Gastrocnemius medialis (tissue), 4 donors: Measurements from ENCODE around the gene PGPEP1.
A peak's percentile ranks its signal among the peaks of the same experiment; 100 is the strongest.

Experiments used
- CTCF ChIP-seq, 5 experiments: fragments of 450-650 bp in 3 of 5; fragments of 200-600 bp in 2 of 5; sonication (generic) in 2 of 5; IDR thresholded peaks in 4 of 5; conservative IDR thresholded peaks in 1 of 5; 1 replicate in 4 of 5; 2 replicates in 1 of 5; pipeline ENCODE4 v1.5.1; 2016 to 2019; ENCODE audit warnings: antibody characterized with exemption in 5 of 5, mild to moderate bottlenecking in 3 of 5, moderate library complexity in 3 of 5
- POLR2A ChIP-seq, 2 donors: fragments of 450-650 bp; IDR thresholded peaks; one replicate each; pipeline ENCODE4 v1.6.1; 2017; ENCODE audit warnings: antibody characterized with exemption in 2 of 2, mild to moderate bottlenecking in 2 of 2, moderate library complexity in 2 of 2

GRCh38 chr19:18340990-18341868 is 831 bp downstream of the PGPEP1 start:
- TF ChIP-seq POLR2A (IDR thresholded peaks at IDR 0.05), result peak; percentile 21 to 40
- TF ChIP-seq CTCF (IDR thresholded peaks at IDR 0.05 in 4 of 5, conservative IDR thresholded peaks at IDR 0.05 in 1 of 5), result no peak
